Measurements from ENCODE around the gene WDR59.
"Not testable (repeated sequence)": the region's sequence is repeated elsewhere in the genome, so short reads cannot be mapped to it uniquely, and the experiment has no call there.

WDR59 gene

DNA sequence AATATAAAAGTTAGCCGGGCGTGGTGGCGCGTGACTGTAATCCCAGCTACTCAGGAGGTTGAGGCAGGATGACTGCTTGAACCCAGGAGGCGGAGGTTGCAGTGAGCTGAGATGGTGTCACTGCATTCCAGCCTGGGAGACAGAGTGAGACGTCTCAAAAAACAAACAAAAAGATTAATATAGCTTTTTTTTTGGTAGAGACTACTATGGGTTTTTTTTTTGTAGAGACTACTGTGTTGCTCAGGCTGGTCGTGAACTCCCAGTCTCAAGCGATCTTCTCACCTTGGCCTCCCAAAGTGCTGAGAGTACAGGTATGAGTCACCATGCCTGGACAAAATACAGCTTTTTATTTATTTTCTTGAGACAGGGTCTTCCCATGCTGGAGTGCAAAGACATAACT lies 34.1 kb upstream of the WDR59 start:
- TF ChIP-seq, protein P1, sequence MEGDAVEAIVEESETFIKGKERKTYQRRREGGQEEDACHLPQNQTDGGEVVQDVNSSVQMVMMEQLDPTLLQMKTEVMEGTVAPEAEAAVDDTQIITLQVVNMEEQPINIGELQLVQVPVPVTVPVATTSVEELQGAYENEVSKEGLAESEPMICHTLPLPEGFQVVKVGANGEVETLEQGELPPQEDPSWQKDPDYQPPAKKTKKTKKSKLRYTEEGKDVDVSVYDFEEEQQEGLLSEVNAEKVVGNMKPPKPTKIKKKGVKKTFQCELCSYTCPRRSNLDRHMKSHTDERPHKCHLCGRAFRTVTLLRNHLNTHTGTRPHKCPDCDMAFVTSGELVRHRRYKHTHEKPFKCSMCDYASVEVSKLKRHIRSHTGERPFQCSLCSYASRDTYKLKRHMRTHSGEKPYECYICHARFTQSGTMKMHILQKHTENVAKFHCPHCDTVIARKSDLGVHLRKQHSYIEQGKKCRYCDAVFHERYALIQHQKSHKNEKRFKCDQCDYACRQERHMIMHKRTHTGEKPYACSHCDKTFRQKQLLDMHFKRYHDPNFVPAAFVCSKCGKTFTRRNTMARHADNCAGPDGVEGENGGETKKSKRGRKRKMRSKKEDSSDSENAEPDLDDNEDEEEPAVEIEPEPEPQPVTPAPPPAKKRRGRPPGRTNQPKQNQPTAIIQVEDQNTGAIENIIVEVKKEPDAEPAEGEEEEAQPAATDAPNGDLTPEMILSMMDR (IDR thresholded peaks at IDR 0.05; ENCODE audit: extremely low read depth, missing control alignments) = no peak
- no peak for DNase-seq (ENCODE audit: low spot score)

DNA sequence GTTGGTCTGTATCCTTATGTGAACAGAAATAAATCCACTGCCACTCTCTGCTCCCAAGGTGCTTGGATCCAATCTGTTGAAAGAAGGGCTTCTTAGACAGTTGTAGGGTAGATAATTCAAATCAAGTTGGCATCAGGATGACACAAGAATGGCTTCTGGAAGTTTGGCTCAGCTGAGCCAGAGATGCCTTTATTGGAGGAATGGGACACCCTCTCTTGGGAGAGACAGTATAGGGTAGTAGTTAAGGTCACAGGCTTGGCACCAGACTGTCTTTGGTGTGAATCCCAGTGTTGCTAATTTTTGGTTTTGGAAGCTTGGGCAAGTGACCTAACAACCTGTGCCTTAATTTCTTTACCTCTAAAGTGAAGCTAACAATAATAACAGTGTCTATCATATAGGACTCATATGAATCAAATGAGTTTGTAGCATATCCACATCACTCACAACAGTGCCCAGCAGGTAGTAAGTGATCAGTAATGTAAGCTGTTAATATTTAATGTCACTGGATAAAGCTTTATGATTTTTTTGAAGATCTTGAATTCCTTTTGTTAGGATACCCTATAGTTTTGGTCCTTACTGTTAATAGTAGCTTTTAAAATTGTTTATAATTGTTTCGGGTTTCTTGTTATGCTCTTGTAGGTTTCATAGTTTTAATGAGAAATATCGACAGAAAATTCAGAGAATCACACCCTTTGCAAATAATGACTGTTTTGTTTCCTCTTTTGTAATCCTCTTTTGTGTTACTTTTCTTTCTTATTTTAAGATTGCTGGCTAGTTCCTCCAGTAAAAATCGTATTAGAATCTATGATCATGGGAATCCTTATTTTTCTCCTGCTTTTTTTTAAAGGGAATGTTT lies 33.0 kb upstream of the WDR59 start:
- no peak for DNase-seq (ENCODE audit: low spot score)
- TF ChIP-seq, protein P1 (IDR thresholded peaks at IDR 0.05; ENCODE audit: extremely low read depth, missing control alignments) = no peak

DNA sequence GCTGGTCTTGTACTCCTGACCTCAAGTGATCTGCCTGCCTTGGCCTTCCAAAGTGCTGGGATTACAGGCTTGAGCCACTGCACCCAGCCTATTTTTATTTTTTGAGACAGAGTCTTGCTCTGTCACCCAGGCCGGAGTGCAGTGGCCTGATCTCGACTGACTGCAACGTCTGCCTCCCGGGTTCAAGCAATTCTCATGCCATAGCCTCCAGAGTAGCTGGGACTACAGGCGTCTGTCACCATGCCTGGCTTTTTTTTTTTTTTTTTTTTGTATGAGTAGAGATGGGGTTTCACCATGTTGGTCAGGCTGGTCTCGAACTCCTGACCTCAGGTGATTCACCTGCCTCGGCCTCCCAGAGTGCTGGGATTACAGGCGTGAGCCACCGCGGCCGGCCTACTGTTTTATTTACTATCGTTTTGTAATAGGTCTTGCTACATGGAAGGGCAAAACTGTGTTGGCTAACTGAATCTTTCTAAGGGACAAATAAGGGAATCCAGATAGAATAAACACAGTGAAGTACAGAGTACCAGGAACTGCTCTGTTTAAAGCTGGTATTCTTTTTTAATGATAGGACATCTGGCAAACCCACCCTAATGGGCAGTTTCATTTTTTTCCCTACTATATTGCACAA lies 31.6 kb upstream of the WDR59 start:
- DNase-seq (ENCODE audit: low spot score) = not testable (repeated sequence)

DNA sequence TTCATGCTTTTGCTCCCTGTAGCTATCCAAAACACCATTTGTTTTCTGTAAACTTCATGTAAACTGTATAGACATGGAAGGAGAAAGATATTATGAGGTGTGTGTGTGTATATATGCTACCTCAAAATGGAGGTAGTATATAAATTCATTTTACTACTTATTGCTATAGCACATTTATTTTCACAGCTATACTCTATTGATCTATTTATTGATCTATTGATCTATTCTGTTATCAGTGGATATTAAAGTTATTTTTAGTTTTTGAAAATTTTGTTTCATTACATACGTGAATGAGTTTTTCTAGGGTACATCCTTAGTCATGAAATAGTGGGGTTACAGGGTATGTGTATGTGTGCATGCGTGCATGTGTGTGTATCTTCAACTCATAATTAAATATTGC lies 29.4 kb upstream of the WDR59 start:
- TF ChIP-seq, protein P1 (IDR thresholded peaks at IDR 0.05; ENCODE audit: extremely low read depth, missing control alignments) = no peak
- no peak for DNase-seq (ENCODE audit: low spot score)

DNA sequence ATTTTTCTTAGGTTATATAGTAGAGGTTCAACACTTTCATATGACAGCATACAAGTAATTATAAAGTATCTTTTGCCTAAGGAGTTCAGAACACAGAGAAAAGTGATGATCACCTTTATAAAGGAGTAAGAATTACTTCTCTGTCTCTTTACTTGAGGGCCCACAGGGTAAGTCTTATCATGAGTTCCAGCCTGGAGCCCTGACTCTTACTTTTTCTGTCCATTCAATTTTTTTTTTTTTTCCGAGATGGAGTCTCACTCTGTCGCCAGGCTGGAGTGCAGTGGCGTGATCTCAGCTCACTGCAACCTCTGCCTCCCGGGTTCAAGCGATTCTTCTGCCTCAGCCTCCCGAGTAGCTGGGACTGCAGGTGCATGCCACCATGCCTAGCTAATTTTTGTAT lies 28.2 kb upstream of the WDR59 start:
- DNase-seq (ENCODE audit: low spot score) = not testable (repeated sequence)

DNA sequence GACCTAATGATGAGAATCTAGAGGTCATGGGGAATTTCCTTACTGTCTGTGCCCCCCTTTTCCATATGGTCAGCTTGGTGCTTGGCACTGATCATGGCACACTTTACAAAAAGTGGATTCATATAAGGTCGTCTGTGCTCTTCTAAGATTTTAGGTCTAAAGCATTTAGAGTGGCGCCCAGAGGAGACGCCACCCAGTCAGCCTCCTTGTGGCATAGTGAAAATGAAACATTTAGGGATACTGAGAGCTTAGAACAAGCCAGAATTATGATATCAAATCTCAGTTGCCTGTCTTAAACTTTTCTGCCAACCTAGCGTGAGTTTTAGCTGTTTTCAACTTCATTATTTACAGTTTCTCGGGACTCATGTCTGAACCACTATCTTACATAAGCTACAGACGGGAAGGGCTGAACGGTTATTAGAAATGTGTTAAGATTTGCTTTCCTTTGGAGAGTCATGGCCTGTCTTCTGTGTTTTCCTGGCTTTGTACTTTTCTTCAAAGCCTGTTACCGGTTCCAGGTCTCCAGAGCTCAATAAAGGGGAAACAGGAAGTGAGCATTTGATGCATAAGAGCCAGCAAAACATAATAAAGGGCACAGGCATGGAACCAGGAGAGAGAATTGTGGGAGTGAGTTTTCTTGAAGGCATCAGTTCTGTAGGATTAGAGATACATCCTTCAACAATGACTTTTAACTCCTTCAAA lies 27.6 kb upstream of the WDR59 start:
- DNase-seq (ENCODE audit: low spot score) = no peak
- TF ChIP-seq, protein P1 (IDR thresholded peaks at IDR 0.05; ENCODE audit: extremely low read depth, missing control alignments) = no peak

DNA sequence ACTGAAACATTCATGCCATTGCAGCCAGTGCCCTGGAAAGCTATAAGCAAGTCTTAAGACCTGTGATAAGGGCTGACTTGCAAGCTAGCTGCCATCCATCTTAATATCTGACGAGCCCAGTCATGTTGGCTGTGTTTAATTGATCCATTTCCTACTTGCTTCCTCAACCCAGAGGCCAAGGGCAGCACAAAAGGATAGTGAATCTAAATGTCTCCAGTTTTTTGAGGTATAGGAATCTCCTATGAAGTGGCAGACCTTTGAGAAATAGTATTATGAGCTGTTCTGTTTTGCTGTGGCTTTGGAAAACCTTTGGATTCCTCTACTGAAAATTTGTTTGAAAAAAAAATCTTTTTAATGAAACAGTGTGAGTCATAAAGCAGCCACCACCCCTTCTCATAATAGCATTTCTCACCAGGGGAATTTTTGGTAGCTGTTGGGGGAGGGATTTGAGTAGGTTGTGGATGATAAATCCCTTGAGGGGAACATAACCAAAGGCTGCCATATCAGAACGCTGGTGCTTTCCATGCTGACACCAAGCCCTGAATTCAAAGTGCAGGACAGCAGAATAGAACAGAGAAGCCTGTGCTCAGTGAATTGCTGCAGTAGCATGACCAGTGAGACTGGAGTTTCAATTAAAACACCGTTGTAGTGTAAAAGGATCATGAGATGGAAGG lies 26.8 kb upstream of the WDR59 start:
- DNase-seq (ENCODE audit: low spot score) = peak; percentile 69
- TF ChIP-seq, protein P1 (IDR thresholded peaks at IDR 0.05; ENCODE audit: extremely low read depth, missing control alignments) = no peak

DNA sequence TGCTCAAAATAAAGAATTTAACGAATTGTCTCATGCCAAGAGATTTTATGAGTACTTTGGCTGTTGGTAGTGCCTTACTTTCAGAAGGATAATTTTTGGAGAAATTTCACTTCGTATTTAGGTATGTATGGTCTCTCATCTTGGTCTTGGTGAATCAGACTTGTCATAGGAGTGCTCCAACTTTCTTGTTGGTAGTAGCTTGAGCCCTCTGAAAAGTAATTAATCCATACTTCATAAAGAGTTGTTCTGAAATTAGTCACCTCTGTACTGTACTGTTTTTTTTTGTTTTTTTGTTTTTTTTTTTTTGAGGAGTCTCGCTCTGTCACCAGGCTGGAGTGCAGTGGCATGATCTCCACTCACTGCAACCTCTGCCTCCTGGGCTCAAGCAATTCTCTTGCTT lies 25.5 kb upstream of the WDR59 start:
- DNase-seq (ENCODE audit: low spot score) = no peak
- TF ChIP-seq, protein P1 (IDR thresholded peaks at IDR 0.05; ENCODE audit: extremely low read depth, missing control alignments) = no peak

Data from GM20000 (cell line).